Measurements from ENCODE around the gene IL1RAP.
A peak's percentile ranks its signal among the peaks of the same experiment; 100 is the strongest.

Gene IL1RAP

GRCh38 chr3:190521998-190522397 is 8.1 kb downstream of the IL1RAP start:
- no peak overlapping the region for H3K4me3 ChIP-seq (replicated peaks; ENCODE audit: low read depth, low read length)
- TF ChIP-seq CTCF (IDR thresholded peaks at IDR 0.05; ENCODE audit: low read length, missing control alignments), result no peak
- no peak for DNase-seq (ENCODE audit: low read depth)

GRCh38 chr3:190522621-190523222 is 8.8 kb downstream of the IL1RAP start:
- no peak for TF ChIP-seq CTCF (IDR thresholded peaks at IDR 0.05; ENCODE audit: low read length, missing control alignments)
- no peak for DNase-seq (ENCODE audit: low read depth)
- no peak overlapping the region for H3K4me3 ChIP-seq (replicated peaks; ENCODE audit: low read depth, low read length)

- no peak for DNase-seq (ENCODE audit: low read depth)
- H3K4me3 ChIP-seq (replicated peaks; ENCODE audit: low read depth, low read length), result no peak overlapping the region
- TF ChIP-seq CTCF (IDR thresholded peaks at IDR 0.05; ENCODE audit: low read length, missing control alignments), result no peak
These were observed 11.1 kb downstream of the IL1RAP start for GRCh38 chr3:190524942-190525341.

- DNase-seq (ENCODE audit: low read depth), result no peak
- TF ChIP-seq CTCF (IDR thresholded peaks at IDR 0.05; ENCODE audit: low read length, missing control alignments), result no peak
- no peak overlapping the region for H3K4me3 ChIP-seq (replicated peaks; ENCODE audit: low read depth, low read length)
These were observed 11.7 kb downstream of the IL1RAP start for GRCh38 chr3:190525634-190526033.

- H3K4me3 ChIP-seq (replicated peaks; ENCODE audit: low read depth, low read length), result no peak overlapping the region
- TF ChIP-seq CTCF (IDR thresholded peaks at IDR 0.05; ENCODE audit: low read length, missing control alignments), result no peak
- peak; percentile 64 for DNase-seq (ENCODE audit: low read depth)
These were observed 13.2 kb downstream of the IL1RAP start for GRCh38 chr3:190526787-190527762.

- no peak for TF ChIP-seq CTCF (IDR thresholded peaks at IDR 0.05; ENCODE audit: low read length, missing control alignments)
- H3K4me3 ChIP-seq (replicated peaks; ENCODE audit: low read depth, low read length), result no peak overlapping the region
- DNase-seq (ENCODE audit: low read depth), result no peak
These were observed 14.8 kb downstream of the IL1RAP start for GRCh38 chr3:190528706-190529105.

Measured in fibroblast of pulmonary artery (primary cell).